NCI-H2227 (cell line): Measurements from ENCODE around the gene ZGRF1.
A peak's percentile ranks its signal among the peaks of the same experiment; 100 is the strongest.
"Not testable (repeated sequence)": the region's sequence is repeated elsewhere in the genome, so short reads cannot be mapped to it uniquely, and the experiment has no call there.

Experiments
- DNase-seq: peaks from one replicate; lab custom pipeline; 2025; ENCODE audit not compliant: unreplicated experiment; lab: John Stamatoyannopoulos, UW

ZGRF1 gene

DNA sequence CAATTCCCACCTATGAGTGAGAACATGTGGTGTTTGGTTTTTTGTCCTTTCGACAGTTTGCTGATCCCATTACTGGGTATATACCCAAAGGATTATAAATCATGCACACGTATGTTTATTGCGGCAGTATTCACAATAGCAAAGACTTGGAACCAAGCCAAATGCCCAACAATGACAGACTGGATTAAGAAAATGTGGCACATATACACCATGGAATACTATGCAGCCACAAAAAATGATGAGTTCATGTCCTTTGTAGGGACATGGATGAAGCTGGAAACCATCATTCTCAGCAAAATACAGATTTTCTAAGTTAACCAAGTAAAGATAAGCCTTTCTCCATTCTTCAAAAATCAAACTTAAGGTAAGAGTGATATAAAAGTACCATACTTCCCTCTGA is 82.4 kb downstream of the ZGRF1 start:
- not testable (repeated sequence) for DNase-seq

- no peak for DNase-seq
Measured at GRCh38 chr4:112552668-112553067, 84.0 kb downstream of the ZGRF1 start.

DNA sequence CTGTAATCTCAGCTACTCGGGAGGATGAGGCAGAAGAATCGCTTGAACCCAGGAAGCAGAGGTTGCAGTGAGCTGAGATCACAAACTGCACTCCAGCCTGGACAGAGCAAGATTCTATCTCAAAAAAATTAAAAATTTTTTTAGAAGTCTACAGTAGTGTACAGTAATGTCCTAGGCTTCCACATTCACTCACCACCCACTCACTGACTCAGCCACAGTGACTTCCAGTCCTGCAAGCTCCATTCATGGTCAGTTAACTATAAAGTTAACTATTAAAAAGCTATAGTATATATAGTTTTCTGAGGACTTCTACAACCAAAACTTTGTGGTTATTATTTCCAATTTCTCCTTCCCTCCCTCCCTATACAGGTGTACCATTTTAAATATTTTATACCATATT is 86.0 kb downstream of the ZGRF1 start:
- DNase-seq: no peak

DNA sequence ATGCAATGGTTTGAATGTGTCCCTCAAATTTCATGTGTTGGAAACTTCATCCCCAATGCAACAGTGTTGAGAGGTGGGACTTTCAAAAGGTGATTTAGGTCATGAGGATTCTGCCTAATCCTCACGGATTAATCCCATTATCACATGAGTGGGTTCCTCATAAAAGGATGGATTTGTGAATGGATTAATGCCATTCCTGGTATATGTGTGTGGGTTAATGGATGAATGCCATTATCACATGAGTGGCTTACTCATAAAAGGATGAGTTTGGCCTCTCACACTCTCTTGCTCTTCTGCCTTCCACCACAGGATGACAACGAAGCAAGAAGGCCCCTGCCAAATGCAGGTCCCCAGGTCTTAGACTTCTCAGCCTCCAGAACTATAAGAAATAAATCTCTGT is 90.2 kb downstream of the ZGRF1 start:
- DNase-seq: no peak

DNA sequence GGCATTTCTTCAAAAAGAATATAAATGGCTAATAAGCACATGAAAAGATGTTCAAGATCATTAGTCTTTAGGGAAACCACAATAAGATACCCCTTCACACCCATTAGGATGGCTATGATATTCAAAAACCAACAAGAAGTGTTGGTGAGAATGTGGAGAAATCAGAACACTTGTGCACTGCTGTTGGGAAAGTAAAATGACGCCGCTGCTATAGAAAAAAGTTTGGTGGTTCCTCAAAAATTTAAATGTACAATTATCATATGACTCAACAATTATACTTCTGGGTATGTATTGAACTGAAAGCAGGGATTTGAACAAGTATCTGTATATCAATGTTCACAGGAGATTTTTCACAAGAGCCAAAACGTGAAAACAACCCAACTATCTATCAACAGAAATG is 91.4 kb downstream of the ZGRF1 start:
- DNase-seq: no peak

GRCh38 chr4:112540695-112541094 is 96.0 kb downstream of the ZGRF1 start:
- no peak for DNase-seq

DNA sequence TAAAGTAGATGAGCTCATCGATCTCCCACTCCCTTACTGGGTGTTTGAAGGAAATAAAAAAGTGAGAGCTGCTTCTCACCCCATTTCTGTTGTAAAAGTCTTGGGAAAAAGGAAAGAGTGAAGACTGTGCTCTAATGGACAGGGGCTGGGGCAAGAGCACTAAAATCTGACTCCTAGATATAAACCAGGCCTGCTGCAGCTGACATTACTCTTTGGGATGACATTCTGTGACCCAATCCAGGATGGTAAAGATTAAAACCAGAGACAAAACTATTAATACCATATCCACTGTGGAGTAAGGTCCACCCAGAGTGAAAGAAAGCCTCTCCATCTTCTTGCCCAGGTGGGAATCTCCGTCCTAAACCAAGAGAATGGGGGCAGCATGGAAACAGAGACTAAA is 100.6 kb downstream of the ZGRF1 start:
- no peak for DNase-seq

DNA sequence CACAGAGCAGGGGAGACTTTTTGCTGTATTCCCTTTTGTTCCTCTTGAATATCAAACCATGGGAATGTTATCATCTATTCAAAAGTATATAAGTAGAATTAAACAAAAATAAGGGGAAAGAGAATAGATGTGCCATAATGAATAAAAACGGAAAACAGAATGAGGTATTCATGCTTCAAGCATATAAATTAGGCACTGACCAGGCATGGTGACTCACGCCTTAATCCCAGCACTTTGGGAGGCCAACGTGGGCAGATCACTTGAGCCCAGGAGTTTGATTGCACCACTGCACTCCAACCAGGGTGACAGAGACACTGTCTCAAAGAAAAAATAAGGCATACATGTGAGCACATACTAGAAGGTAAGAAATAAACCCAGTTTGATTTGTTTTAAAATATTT is 104.4 kb downstream of the ZGRF1 start:
- DNase-seq: no peak

DNA sequence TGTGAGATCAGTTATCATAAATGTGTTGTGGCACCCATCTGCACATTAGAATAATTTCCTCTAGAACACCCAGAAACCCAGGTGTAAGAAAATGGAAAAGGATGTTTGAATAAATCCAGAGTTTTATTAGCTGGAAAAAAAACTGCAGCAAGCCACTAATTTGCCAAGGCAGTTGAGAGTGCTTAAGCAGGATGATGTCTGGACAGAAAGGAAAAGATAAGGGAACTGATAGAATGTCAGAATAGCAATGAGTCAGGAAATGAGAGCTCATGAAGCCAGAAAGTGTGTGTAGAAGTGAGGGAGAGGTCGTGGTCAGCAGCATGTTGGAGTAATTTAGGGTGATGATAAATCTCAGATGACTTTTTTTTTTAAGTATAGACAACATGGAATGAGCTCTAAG is 105.6 kb downstream of the ZGRF1 start:
- no peak for DNase-seq

DNA sequence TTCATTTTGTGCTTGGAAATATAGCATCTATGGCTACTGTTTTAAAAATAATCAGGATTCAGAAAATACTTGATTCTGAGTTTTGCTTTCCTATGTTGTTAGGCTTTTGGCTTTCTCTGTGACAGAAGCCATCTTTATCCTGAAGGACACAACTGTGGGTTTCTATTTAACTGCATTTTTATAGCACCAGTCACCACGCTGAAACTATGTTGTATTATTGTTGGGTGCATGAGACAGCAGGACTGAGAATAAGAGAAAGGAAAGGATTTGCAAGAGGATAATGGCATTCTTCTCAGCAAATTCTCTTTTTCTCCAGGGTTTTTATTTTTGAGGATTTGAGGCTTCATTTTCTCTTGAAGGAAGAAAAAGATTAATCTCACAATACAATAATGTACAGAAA is 110.6 kb downstream of the ZGRF1 start:
- DNase-seq: no peak

- peak; percentile 65 for DNase-seq
Measured at GRCh38 chr4:112523764-112524505, 112.8 kb downstream of the ZGRF1 start.

GRCh38 chr4:112523008-112523721 is 113.5 kb downstream of the ZGRF1 start:
- peak; percentile 33 for DNase-seq

- not testable (repeated sequence) for DNase-seq
Measured at GRCh38 chr4:112522431-112522830, 114.3 kb downstream of the ZGRF1 start.

DNA sequence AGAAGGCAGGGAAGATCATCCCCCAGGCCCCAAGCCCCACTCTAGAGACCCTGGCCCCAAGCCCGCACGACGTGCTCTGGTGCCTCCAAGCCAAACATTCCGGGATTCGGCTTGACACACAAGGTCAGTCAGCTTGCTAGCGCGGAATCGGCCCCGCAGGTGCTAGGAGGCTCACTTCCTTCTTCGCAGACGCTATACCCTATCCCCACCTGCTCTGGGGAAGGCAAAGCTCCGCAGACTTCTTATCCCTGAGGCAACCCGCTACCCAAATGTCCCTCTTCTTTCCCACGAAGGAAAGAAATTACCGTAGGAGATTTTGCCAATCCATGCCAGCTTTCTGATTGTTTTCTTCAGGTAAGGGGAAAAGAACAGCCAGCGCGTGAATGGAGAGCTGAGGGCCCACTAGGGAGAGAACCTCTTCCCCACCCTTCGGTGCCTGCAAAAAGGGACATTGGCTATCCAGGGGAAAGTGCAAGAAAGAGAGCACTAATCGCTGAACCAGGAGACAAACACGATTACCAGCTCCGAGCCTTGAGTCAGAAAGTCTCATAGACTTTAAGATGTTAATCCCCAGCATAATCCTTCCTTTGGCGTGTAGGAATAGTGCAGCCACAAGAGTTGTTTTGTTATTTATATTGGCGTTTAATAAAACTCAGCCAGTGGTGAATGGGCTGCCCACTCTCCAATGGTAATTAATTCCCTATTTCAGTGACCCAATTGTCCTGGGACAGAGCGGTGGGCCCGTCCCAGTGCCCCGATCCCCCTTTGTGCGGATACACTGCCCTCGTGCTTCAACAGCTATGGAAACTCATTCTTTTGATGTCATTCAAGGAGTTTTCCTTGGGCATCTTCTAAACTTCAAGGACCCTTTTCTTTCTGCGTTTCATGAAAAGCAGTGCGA is 115.3 kb downstream of the ZGRF1 start:
- no peak for DNase-seq

DNA sequence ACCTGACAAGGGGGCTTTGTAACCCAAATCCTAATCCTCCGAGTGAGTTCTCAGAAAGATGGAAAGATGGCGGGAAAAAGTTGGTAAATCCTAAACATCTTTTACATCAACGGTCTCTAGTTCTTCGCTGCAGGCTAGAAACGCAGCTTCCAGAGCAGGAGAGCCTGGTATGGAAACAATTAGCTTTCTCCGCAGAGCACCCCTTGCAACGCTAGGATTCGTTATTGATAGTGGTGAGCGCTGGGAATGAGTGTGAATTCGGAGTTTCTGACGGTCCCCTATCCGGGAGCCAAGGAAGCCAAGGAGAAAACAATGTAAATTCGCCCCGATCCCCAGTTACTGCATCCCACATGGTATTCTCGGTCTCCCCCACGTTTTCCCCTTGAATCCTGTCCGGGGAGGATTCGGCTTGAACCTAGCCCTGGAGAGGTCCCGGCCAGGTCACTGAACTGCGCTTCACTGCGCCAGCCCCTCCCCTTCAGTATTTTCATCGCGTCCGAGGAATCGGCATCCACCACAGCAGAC is 116.0 kb downstream of the ZGRF1 start:
- no peak for DNase-seq

GRCh38 chr4:112519689-112520597 is 116.8 kb downstream of the ZGRF1 start:
- no peak for DNase-seq

DNA sequence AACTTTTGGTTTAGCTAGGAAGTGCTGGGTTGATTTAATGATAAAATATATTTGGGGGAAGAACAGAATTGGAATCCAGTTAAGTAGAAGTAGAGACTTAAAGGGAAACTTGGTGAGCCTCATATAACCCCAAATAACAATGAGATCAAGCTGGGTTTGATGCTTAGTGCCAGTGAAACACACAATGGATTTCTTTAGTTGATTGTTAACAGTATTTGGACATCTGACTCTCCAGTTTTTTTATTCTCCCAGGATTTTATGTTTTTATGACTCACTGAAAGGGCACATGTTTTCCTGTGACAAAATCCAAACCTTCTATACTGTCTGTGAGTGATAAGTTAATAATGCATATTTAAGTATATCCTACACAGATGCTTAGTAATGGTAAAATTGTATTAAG is 118.0 kb downstream of the ZGRF1 start:
- no peak for DNase-seq

DNA sequence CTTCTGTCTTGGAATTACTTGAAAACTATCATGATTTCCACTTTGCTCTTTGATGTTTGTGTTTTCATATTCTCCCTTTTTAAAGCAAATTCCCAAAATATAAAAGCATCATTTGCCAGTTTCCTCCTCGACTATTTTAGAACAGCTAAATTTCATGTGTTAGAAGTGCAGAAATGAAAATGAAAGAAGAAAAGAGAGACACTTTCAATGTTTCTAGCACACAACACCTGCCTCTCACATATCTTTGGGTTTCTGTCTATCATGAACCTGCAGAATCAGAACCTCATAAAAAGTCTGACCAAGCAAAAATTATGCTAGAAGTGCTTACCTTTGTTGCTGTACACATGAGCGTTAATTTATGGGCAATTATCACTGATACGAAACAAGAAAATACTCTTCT is 118.8 kb downstream of the ZGRF1 start:
- no peak for DNase-seq

DNA sequence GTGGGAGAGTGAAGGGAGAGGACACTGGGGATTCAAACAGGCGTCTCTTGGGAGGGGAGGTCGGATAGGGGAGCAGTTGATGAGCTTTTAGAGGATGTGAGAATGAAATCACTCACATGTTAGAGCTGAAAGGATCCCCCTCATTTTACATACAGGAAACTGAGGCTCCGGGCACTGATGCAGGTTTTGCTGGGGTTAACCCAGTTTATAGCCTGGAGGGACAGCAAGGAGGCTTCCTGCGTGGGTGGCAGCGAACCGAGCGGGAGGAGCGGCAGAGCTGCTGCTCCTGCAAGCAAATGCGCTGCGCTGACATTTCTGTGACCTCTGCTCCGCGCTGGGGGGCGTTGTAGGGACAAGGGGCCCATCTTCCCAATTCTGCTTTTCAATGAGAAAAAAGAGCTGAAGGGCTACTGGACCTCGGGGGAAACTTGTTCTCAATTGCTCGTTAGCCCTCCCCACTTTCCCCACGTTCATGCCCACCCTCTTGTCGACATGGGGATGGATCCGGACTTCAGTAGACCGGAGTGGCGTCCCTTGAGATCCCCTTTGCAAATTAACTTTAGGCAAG is 119.6 kb downstream of the ZGRF1 start:
- DNase-seq: peak; percentile 15

GRCh38 chr4:112516471-112517066 is 120.1 kb downstream of the ZGRF1 start:
- DNase-seq: peak; percentile 83
